HG02623 (cell line): Measurements from ENCODE around the gene CTNNA3.

Experiments
- ATAC-seq: cut with Tn5 transposase; IDR thresholded peaks from one replicate; pipeline ENCODE4 v1.9.1; 2021; ENCODE audit warnings: moderate library complexity; ENCODE audit not compliant: unreplicated experiment

Gene CTNNA3

GRCh38 chr10:65910209-65910608, 1785.8 kb downstream of the CTNNA3 start:
- ATAC-seq: no peak

DNA sequence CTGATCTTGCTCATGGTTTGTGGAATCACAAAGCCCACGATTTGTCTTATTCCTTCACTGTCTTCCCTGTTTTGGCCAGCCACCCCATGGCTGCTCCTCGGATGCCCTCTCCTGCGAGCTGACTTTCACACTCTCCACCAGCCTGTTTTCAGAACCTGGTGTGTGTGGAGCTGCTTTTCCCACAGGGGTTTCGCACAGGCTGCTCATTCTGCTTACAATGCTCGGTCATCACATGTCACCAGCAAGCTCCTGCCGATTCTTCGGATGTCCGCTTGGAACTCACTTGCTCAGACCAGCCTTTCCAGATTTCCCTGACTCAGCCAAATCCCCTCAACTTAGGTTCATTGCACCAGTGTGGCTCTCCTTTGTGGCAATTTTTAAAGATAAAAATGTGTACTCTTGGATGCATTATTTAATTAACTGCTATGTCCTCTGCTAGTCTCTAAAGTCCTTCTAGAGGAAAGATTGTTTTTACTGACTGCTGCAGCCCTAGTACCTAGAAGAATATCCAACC, 1788.7 kb downstream of the CTNNA3 start:
- no peak for ATAC-seq

DNA sequence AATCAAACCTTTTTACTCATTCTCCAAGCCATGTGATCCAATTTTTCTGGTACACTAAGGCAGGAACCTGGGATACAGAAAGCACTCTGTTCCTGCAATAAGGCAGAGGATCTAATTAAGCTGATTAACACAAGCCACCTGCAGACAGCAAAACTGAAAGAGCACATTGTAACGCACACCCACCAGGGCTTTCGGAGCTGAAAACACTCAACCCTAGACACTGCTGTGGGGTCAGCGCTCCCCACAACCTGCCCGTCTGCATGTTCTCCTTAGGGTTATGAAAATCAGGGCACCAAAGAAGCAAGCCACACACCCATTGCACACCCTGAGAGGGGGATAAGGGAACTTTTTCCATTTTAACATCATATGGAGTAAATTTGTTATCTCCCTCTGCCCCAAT, 1792.4 kb downstream of the CTNNA3 start:
- no peak for ATAC-seq

- ATAC-seq: no peak
Measured at GRCh38 chr10:65900271-65900670, 1795.7 kb downstream of the CTNNA3 start.

DNA sequence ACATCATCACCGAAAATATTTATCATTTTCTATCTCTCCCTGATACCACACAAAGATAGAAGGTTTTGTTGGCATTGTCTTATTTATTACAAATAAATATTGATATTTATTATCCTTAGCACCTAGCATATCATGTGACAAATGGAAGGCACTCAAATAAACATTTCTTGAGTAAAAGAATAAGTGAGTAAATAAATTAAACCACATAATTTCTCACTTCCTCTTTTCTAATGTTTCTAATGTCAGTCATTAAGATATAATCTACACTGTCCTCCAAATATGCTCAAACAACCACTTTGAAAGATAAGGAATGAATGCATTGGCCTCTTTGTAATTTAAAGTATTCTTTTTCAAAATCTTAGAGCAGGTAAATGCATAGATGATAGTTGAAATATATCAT, 1797.9 kb downstream of the CTNNA3 start:
- ATAC-seq: no peak

GRCh38 chr10:65894961-65895360, 1801.0 kb downstream of the CTNNA3 start:
- no peak for ATAC-seq

DNA sequence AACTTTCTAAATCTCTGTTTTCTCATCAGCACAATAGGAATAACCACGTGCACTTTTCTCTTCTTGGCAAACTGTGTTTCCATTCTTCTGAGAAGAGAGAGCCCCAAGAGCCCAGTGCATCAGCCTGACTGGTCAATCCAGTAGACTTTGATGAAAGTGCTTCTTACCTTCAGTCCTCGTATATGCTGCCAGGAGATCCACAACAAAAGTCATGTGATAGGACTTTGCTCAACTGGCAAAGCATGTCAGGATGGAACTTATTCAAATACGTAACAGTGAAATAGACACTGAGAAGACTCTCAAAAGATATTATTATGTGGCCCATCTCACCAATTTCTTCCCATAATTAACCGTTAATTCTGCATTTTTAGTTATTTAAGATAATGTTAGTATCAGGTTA, 1801.6 kb downstream of the CTNNA3 start:
- no peak for ATAC-seq

DNA sequence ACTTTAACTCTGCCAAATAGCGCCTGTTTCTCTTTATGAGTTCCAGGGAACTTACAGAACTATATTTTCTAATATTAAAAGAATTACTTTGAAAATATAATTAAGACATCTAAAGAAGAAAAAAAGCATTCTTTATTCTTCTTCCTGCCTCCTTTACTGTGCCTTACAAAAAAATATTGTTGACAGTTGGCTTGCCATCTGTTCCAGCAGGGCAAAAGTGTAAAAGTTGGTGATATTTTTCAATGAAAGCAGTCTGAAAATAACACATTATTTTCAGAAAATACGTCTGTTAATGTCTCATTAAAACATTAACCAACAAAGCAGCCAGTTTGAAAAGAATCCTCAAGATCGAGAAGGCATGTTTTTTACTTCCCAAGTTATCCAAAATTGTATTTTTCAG, 1802.3 kb downstream of the CTNNA3 start:
- no peak for ATAC-seq

DNA sequence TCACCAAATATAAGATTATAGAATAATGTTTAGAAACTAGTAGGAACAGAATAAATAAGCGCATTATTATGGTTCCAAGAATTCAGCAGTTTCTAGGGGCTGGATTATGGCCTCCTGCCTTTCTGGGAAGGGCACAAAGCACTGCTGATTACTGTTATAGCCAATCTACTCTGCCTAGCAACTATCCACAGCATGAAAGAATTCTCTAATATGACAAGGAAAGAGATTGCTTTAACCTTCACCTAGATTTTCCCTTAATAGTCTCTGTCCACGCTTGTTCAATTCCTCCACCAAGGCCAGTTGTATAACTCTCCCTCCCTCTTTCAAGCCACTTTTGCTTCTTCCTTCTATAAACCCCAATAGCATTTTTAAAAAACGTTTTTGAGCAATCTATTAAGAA, 1803.7 kb downstream of the CTNNA3 start:
- no peak for ATAC-seq

DNA sequence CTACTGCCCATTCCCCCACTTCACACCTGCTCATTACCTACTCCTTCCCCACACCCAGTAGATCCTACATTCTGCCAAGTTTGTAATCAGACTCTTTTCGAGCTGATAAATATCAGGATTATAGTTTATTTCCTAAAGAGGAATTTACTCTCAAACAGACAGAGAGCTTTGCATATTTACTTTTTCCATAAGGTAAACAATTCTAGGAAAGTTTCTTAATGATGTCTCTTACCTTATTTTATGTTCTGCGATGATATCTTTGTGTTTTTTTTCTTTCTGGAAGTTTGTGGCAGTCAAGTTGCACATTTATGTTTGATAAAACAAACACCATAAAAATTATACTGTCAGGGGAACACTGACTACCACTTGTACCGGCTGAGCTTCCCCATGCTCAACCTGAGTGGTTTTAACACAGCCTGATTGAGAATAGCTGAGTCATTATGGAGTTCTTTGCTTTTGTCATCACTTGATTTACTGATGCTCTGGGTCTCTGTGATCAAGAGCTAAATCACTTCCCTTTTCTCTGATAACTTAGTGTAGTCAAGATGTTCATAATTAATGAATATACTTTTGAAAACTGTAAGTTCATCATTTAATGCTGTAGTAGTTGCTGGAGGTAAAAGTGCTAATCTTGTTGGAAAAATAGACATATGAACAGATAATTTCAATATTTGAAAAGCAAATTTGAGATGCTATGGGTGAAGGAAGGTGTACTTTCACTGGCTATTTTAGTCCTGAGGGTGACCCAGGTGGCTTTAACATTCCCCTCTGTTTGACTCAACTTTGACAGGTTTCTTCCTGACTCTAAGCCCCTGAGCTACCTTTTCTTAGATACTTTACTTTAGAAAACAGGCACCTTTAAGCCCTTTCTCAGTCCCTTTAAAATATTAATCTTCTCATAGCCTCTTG, 1804.7 kb downstream of the CTNNA3 start:
- ATAC-seq: peak; percentile 80

DNA sequence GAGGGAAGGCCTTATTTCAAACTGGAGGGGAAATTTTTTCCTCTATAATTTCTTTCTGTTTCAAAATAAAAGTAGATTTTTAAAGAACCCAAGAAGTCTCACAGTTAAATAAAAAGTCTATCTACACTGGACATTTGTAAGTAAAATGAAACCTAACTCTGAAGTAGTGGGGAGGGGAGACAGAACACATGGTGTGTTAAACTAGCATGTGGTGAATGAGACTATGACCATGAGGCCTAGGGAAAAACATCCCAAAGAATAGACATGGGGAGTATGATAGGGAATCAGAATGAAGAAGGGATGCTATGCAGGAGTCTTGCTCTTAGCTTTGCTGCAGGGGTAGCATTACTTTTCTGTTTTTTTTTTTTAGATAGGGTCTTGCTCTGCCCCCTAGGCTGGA, 1831.5 kb downstream of the CTNNA3 start:
- no peak for ATAC-seq

DNA sequence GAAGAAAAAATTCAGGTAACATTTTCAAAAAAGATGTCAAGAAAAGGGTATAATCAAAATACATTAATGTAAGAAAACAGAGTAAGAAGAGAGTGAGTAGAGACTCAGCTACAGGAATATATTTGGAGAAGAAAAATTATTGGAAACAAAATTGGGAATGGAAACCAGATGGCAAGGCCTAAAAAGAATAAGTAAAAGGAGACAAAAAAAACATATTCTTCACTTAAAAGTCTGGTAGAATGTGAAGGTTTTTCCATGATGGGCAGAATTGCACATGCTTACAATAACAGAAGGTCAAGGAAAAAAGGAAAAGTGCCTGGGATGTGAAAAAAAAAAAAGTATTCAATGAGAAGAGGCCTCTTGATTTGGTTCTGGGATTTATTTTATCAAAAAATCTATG, 1832.0 kb downstream of the CTNNA3 start:
- no peak for ATAC-seq
